HG03439 (cell line): ENCODE results near the gene WLS.

ENCODE experiments used
- ATAC-seq: cut with Tn5 transposase; IDR thresholded peaks from one replicate; pipeline ENCODE4 v1.9.1; 2021; ENCODE audit warnings: mild to moderate bottlenecking, moderate library complexity; ENCODE audit not compliant: unreplicated experiment

WLS gene

DNA sequence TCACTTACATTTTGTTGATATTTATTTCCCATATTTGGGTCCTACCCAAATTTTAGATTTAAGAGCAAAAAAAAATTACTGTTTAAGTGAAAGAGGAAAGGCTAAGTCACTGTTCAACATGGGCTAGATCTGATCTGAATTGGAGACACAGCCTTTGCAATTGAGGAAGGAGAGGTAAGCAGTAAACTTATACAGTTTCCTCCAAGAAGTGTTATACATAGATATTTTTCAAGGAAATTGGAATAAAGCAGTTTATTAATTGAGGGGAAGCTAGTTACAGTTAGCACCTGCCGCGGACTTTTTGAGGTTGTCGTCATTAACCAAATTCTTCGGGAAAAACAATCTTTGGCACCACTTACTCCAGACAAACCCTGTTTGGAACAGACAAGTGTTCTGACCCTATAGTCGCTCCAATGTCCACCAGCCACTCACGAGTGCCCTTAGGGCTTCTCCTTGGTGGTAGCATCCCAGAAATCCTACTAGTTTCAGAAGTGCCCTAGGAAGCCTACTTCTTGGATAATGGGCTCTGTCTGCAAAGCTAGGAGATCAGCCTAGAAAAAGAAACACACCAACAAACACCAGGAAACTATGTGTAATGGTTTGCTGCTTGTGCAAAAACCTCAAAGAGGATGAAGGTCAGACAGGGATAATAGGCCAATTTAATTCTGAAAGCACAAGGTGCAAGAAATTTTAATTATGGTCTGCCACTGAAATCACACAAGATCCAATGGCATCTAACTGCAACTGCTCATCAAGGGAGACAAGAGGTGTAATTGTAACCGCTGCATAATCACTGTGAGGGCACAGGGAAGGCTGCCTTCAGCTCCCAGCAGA lies 2.5 kb downstream of the WLS start:
- ATAC-seq = no peak

DNA sequence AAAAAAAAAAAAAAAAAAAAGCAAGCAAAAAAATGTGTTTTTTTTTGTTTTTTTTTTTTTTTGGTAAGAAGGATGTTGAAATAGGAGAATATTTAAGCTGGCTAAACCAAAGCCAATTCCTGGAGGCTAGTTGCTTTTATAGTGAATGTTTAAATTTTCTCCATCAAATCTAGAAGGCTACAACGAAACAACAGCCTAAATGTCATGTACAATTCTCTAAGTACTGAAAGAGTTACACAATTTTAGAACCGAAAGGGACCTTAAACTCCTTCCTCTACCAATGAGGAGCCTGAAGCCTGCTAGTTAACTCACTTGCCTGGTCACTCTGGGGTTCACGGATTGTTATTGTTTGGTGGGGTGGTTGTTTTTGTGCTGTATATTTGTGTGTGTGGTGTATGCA lies 3.5 kb downstream of the WLS start:
- ATAC-seq = no peak

DNA sequence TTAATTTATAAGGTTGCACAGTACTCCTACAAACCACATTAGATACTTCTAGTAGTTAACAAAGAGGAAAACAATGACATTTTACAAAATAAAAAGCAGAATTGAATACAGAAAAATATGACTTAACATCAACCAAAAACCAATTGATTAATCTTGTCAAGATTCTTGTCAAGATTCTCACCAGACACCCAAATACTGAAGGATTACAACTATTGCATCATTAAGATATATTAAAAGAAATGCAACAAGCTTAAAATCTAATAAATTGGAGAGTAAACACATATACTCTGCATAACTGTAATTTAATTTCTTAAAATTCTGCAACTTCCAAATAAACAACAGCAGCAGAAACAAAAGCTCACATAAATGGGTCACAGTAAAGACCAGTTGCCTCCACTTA lies 4.7 kb downstream of the WLS start:
- no peak for ATAC-seq

DNA sequence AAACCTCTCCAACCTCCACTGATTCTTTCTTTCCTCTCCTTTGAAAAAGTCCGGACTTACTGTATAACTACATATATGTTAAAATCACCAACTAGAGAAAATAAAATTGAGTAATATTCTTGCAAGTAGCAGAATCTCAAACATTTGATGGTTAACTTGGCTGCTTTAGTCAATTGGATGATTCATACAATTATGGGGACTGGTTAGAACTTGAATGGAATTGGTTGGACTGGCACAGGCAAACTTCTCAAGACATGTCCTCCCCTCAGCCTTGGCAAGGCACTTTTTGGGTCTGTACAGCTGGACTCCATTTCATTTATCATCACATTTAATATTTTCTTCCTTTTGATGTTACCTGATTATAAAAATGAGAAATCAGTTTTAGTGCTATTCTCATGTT lies 6.5 kb downstream of the WLS start:
- no peak for ATAC-seq

DNA sequence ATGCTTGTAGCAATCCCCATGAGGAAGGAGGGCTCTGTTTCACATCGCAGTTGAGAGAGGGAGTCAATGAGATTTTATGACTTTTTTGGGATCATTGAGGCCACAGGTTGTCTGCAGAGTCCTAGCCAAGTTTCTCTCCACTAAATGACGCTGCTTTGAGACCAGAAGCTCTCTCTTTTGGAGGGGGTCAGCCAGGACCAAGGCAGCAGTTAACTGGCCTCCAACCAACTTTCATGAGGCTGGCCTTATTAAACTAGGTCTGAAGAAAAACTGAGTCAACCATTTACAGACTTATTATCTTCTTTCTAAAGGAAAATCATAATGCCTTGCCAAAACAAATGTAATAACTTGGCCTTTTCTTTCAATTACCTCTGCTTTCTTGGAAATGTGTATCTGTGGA lies 8.6 kb downstream of the WLS start:
- ATAC-seq = no peak

DNA sequence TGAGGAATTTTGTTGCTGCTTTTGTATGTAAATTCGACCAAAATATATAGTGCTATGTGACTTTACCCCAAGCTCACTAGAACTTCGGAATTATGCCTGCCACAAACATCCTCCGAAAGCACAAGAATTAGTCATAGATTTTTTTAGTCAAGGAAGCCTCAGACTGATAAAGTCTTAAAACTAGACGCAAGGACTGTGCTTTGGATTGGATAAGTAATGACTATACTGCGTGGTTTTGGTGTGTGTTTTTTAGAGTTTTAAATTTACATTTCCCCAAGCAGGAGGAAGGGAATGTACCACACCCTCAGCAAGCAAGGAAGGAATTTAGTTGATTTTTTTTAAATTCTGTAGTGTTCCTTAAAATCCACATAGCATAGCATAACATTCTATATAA lies 10.3 kb downstream of the WLS start:
- ATAC-seq = no peak

DNA sequence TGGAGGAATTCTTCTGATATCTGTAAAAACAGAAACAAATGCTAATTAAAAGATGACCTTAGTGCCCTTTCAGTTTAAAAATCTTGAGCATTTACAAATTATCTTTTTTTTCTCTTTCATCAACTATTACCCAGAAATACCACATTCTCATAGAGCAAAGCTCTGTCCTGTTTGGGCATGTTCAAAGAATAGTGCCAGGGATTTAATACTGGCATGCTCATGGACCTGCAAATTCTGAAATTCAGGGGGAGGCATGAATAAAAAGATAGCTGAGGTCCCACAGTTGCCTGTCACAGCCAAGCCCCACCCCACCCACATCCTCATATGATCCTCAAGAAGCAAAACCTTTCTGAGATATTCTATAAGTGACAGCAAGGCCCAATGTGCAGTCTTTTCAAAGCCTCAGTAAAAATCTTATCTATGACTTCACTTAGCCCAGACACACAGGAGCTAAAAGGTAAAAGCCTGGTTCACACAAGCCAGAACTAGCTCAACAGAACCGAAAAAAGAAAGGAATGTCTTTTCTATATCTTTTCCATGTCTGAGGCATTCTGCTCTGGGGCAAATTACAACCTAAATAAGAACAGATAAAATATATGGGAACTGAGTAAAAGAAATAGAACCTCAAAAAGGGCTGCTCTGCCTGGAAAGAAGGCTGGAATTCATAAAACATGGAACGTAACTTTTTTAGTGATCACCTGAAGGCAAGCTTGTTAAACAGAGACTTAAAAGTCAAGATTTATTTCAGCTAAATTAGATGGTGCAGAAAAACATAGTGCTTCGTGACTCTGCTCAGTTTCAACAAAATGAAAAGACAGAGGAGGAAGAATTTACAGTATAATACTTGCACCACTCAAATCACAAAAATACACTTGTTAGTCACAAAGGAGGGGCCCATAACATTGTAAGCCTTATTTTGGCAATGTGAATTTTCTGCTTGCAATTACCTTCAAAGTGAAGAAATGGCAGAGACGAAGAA lies 11.0 kb downstream of the WLS start:
- no peak for ATAC-seq

DNA sequence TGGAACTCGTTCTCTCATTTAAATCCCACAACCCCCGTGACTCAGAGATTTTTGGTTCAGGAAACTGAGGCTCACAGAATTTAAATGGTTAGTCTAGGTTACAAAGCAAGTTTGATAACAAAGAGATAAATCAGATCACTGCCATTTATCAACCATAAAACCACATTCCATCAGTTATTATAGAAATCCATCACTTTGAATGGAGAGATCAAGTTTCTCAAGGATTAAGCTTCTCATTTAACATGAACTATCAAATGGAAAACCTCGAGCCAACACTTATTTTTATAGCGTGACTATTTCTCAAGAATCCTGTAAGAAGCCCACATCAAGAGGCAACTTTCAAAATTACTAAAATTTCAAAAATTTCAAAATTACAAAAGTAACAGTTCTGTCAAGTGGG lies 11.9 kb downstream of the WLS start:
- no peak for ATAC-seq

DNA sequence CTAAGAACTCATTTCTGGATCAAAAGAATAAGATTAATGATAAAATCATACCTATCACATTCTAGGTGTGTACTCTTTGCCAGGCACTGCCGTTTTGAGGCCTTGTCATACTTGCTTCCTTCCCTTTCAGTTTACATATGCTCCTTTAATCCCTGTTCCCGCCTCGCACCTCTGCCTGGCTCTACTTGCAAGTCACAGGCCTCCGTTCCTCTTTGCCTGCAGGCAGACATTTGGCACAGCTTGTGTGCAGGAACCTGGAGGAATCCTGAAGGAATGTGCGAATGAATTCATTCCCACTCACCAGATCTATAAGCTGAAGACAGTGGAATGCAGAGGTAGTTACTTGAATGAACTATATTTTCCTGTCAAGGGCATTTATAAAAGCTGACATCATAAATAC lies 13.8 kb downstream of the WLS start:
- no peak for ATAC-seq

DNA sequence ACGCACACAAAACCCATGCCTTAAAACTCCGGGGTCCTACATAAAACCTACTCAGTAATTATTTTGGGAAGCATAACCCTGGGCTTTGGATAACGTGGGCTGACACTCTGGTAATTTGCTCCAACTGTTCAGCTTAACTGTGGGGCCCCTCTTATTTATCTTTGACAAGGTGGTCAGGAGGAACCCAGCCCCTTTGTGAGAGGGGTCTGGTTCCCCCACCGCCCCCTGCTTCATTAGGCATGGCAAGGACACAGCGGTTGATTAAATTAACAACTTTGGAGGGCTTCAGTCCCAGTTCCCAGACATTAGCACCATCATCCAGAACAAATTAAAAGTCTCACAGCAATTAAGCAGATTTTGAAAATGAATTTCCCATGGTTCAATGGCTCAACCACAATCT lies 14.7 kb downstream of the WLS start:
- no peak for ATAC-seq

DNA sequence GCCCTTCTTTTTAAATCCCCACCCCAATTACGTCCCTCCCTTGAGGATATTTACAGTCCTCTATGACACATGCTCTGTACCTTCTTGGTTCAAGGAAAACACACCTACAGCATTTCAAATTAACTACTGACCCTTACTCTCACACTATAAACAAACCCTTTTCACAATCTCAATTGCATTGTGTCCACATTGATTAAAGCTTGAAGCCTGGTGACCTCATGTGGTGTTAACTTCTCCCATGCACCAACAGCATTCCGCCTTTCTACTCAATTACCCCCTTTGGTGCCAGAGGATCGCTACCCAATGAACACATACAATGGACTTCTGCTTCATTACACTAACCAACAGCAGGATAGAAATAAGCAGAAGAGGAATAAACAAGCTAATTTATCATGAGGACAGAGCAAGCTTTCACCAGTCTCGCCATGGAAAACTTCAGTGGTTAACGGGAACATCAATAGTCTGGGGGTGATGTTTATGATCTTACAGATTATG lies 15.2 kb downstream of the WLS start:
- ATAC-seq = no peak

DNA sequence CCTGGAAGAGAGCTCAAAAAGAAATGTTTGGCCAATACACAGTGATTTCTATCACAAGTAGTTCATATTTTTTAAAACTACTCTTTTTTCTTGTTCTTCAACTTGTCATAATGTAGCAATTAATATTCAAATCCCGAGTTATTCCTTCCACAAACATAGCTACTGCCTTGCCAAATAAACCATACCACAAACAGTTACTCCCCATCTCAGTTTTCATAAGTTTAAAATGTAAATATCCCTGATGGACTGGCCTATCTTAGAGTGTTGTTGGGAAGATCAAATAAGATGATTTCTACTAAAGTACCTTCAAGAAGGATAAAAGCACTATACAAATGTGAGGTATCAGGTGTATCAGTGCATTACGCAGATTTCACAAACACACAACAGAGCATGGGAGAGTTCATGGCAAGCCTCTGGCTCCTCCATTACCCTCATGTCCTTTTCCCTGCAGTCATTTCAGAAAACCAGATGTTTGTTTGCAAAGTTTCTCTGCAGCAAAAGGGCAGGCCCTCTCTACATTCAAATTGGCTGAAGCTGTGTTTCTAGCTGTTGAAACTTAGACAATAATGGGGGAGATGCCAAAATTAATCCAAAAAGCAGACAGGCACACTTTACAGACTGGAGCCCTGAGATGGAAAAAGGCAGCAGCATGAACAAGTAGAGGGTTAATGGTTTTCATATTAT lies 16.1 kb downstream of the WLS start:
- ATAC-seq = no peak

DNA sequence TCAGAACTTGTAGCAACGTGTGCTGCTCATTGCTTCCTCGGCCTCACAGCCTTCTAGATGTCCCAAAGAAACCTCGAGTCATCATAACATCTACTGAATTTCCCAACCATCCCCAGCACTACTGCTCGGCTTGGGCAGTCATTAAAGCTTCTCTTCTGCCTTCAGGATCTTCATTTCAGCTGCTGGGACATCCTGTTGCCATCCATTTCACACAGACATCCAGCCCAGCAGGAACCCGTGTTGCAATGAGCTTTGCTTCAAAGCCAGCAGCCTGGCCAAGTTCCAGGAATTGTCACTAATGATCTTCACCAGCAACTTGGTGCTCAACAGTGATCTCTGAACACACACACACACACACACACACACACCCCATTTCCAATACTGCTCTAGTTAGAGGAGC lies 18.5 kb downstream of the WLS start:
- no peak for ATAC-seq

DNA sequence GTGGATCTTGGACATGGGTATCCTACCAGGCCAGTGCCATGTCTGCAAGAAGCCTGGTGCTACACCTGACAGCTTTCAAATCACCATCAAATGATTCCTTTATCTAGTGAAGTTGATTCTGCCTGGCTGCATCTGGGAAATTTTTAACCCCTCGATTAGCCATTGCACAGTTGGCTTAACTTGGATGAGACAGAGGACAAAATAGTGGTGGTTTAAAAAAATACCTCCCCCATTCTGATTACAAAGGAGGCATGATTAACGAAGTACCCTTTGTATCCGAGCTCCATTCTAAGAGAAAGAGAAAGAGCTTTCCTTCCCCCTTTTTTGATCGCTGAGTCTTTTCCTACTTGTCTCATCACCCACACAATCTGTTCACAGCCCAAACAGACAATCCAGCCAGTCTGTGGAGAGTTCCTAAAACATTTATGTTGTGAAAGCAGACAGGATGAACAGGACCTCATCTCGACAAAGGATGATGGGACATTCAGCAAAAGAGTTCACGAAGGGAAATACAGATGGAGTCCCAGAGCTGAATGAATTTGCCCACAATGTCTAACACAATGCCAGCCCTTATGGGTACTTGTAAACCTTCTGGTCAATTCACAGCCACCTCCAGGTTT lies 20.5 kb downstream of the WLS start:
- ATAC-seq = no peak

DNA sequence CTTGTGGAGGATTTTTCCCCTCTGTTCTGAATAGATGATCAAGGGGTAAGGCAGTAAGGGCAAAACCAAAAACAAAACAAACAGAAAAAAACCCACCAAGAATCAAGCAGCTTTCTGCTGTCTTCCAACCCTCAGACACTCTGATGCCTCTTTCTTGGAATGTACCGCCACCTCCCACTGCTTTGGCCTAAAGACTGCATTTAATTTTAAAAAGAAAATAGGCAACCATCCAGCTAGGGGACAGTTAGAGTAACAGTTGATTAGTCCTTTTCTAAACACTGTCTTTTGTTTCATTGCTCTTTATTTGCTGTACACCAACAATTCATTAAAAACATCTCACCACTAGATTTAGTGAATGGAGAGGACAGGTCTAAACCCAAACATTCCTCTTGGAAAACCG lies 21.5 kb downstream of the WLS start:
- no peak for ATAC-seq

DNA sequence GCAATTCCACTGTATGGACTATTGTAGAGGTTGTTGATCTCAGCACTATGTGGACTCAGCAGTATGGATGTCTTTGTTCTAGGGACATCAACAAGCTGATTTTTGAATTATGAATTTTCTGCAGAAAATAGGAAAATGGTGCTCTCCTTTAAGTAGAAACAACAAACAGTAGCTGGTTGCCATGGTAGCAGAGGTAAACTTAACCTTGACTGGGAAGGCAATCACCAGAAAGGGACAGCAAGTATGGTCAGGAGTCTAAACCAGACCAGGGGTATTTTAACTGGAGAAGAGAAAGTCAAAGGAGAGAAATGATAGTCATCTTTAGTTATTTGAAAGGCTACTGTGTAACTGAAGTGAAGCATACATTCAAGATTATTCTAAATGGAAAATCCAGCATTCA lies 22.3 kb downstream of the WLS start:
- ATAC-seq = no peak

DNA sequence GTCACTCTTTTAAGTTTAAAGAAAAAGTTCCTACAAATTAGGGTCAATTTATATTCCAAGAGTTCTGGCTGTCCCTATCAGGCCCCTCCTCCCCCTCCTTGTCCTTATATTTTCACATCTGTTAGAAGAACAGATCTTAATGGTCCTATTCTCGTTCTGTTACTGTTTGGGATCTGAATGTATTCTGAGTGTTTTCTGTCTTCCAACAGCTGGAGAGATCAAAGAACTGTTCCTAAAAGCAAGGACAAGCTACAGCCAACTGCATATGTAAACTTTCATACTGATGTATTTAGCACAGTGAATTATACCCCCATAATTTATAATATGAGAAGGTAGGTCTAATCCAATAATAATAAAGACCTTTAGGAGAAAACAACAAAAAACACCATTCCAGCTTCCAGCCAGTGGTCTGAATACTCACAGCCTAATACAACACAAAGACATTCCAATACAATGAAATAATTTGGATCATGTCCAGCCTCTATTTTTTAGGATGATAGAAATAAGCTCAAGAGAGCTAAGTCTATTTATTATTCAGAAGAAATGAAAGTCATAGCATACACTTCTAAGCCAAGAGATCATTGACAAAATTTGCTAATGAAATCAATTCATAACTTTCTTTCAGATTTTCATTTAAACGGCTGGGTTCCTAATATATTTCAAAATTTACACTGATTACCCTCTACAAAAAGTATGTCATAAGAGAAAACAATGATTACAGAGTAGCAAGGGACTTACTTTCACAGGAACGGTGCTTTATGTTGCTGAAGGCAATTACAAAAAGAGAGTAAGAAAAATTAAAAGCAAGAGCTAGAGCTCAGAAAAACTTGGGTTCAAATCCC lies 25.3 kb downstream of the WLS start:
- no peak for ATAC-seq

DNA sequence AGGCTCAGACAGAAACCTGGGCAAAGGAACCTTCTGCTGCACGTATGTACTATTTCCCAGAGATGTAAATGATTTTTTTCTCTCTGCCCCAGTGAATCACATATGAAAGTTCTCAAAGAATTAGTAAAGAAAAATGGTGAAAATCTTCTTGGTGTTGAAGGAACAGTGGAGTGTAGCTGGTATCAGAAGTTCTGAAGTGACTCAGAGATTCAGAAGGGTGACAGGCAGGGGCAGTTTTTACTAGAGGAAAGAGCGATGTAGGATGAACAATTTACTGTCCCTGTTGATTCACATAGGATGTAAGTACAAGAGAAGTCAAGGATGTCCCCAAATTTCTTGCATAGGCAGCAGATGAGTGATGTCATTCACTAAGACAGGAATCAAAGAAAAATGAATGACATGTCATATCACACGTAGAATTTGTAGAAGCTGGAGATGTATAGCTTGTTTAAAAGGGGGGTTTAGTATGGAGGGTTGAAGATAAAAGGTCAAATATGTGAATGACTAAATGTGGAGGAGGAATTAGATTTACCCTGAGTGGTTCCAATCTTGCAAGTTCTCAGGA lies 26.4 kb downstream of the WLS start:
- ATAC-seq = no peak

DNA sequence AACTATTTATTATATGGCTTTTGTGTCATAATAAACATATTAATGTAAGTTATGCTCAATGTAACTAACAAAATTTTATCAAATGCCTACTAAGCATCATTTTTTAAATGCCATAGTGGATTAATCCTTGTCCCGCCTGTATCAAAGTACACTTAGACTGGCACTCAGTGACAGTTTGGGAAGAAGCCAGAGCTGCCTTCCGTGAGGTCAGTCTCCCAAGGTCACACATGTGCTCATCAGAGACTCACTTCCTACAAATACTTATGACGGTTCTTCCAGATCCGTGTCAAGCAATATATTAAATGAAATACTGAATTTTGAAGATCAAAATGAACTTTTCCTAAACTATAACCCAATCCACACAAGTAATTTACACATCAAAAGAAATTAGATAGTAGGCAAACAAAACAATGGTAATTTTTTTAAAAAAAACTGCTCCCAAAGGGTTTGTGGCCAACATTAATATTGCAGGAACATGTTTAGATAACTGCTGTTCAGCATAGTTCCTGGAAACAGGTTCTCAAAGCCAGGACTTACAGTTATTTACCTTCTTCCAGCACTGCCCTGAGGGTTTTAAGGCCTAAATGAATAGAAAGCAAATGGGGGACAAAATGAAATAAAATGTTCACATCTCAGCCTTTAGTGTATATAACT lies 27.2 kb downstream of the WLS start:
- no peak for ATAC-seq
